Mucosa of descending colon (tissue), 3 donors: Measurements from ENCODE around the gene ANKRD13A. TPM values are rescaled to one million over a fixed set of nuclear protein-coding genes. Genes with fewer than 3 reads are reported as not detected.
"Not testable (repeated sequence)": the region's sequence is repeated elsewhere in the genome, so short reads cannot be mapped to it uniquely, and the experiment has no call there.

Experiments
- ATAC-seq: fragments of 200-7000 bp; cut with Tn5 transposase; one replicate; pipeline ENCODE4 v1.9.1; 2020; ENCODE audit warnings: mild to moderate bottlenecking, moderate library complexity
- DNase-seq, 3 donors: peaks; one replicate each; pipeline ENCODE4 v3.0.0-alpha.2; 2020
- H3K36me3 ChIP-seq: fragments of 200-600 bp; one replicate; pipeline ENCODE4 v1.8.0; 2021; ENCODE audit warnings: low read depth, mild to moderate bottlenecking
- H3K4me1 ChIP-seq: fragments of 200-600 bp; one replicate; pipeline ENCODE4 v1.8.0; 2021; ENCODE audit warnings: low read depth, mild to moderate bottlenecking
- H3K4me3 ChIP-seq: fragments of 200-600 bp; one replicate; pipeline ENCODE4 v1.8.0; 2021; ENCODE audit warnings: mild to moderate bottlenecking
- H3K9me3 ChIP-seq: fragments of 200-600 bp; one replicate; pipeline ENCODE4 v1.8.0; 2021; ENCODE audit warnings: mild to moderate bottlenecking
- intact Hi-C, 2 donors: fragments of 100-400 bp; cut with DNase I in 1 of 2; cut with micrococcal nuclease in 1 of 2; formaldehyde crosslinking; loops; one replicate each; pipeline versions ENCODE4 v1.11.0 to v1.11.1; 2022; cut with DNase I, micrococcal nuclease
- total RNA-seq, 3 donors: library from RNA; stranded (reverse); fragmentation: NEBNext Ultra II Directional in 2 of 3; extraction: Animal tissue kit (Norgen Biotek cat#: 25700) in 2 of 3; gene quantifications; one replicate each; pipeline versions ENCODE4 v1.2.1 to v1.2.4, GENCODE V29; 2021 to 2023
- TF ChIP-seq, protein P1 (sequence below): fragments of 200-600 bp; IDR thresholded peaks from one replicate; pipeline ENCODE4 v1.8.0; 2022; ENCODE audit warnings: antibody characterized with exemption, mild to moderate bottlenecking
- donor health status: DM: no; HTN: no; CAD: no; lungs with moderate emphysema.
- donor health status: DM: no; HTN: no; CAD: no.
- donor health status: DM: no; HTN: yes; CAD: no.

ANKRD13A gene
- total RNA-seq, 3 donors from 2014 or later, result 56.0 to 75.2 (median 63.9) TPM

DNA sequence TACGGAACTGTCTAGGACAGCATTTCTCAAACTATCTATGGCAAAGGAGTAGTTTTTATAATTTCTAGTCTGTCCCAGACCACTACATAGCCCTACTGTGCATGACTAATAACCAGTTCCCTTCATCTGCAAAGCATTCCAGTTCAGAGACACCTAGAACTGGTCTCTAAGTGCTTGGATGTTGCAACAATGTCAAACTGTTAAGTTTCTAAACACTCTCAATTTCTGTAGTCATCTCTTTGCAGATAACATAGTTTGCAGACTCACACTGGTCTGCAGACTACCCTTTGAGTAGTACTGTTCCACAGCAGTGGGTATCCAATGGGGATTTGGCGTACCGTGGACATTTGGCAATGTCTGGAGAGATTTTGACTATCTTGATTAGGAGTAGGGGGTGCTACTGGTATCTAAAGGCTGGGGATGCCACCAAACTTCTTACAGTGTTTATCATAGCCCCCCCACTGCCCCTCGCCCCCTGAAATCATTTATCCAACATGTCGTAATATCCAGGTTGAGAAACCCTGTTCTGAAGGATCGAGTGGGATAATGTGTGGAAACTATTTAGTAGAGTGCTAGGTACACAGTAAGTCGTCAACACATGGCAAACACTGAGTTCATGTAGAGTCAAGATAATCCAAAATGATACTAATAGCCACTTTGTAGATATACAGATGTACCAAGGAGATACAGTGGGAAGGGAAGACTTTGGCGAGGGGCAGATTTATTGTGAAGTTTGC, 47.4 kb downstream of the ANKRD13A start:
- TF ChIP-seq, protein P1, sequence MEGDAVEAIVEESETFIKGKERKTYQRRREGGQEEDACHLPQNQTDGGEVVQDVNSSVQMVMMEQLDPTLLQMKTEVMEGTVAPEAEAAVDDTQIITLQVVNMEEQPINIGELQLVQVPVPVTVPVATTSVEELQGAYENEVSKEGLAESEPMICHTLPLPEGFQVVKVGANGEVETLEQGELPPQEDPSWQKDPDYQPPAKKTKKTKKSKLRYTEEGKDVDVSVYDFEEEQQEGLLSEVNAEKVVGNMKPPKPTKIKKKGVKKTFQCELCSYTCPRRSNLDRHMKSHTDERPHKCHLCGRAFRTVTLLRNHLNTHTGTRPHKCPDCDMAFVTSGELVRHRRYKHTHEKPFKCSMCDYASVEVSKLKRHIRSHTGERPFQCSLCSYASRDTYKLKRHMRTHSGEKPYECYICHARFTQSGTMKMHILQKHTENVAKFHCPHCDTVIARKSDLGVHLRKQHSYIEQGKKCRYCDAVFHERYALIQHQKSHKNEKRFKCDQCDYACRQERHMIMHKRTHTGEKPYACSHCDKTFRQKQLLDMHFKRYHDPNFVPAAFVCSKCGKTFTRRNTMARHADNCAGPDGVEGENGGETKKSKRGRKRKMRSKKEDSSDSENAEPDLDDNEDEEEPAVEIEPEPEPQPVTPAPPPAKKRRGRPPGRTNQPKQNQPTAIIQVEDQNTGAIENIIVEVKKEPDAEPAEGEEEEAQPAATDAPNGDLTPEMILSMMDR, result no peak
- DNase-seq (no peak), ATAC-seq (no peak)
- Histone ChIP-seq H3K4me3 (no peak overlapping the region), H3K36me3 (no peaks in the 10 kb centered on the region), H3K4me1 (peaks cover 16% of the 10 kb centered on the region), H3K9me3 (no peaks in the 10 kb centered on the region)
- intact Hi-C loops, result no loop called here

DNA sequence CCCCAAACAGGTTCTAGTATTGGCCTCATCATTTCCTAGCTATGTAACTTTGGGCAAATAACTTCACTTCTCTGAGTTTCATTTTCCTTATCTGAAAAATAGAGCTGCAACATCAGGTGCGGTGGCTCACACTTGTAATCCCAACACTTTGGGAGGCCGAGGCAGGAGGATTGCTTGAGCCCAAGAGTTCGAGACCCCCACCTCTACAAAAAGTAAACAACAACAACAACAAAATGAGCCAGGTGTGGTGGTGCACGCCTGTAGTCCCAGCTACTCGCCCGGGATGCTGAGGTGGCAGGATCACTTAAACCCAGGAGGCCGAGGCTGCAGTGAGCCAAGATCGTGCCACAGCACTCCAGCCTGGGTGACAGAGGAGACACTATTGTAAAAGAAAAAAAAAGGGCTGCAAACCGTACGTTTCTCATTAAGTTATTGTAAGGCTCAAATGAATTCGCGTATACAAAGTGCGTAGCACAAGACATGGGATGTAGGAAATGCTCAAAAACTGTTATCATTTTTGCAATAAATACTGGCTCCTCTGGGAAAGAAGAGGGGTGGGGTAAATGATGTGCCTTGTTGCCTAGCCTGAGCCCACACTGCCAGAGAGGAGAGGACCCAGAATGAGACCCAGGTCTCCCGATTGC, 48.2 kb downstream of the ANKRD13A start:
- Histone ChIP-seq H3K36me3 (no peaks in the 10 kb centered on the region), H3K9me3 (no peaks in the 10 kb centered on the region), H3K4me1 (peaks cover 16% of the 10 kb centered on the region), H3K4me3 (peak overlapping the region; percentile 67)
- DNase-seq (no peak), ATAC-seq (no peak)
- TF ChIP-seq, protein P1, result no peak
- intact Hi-C loops, result no loop called here

DNA sequence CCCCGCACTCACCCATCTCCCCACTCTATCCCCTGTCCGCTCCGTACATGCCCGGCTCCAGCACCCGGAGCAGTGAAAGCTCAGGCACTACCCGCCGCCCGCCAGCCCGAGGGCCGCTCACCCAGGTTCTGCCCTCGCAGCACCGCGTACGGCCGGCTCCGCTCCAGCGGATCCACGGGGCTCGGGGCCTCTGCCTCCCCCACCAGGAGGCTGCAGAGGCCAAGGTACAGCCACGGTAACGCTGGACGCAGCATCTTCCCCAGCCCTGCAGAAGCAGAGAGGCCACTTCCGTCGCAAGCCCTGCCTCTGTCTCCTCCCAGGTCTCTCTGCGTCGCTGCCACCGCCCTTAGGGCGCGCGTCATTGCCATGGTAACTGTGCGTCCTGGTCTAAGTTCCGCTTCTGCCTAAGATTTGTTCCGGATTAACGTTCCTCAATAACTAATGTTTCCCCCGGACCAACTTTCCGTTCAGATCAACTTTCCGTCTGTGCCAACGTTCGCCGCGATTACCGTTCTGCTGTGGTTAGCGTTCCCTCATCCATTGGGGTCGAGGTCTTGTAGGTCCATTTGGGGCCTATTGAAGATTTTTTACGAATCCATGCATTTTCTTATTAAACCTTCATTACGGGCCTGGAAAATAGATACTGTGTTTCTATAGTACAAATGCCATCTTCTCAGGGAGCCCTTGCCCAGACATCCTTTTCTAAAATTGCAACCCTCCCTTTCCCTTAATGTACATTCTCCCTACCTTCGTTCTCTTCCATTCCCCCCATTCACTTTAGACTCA, 49.2 kb downstream of the ANKRD13A start, which contains the start of gene C12orf76:
Gene C12orf76 (minus strand): TSS at position 281 of the 786 bp plus-strand sequence. CDS start 27 bp downstream, at position 254.
- DNase-seq, result peak; percentile 94 to 97 (median 95)
- peak; percentile 100 for ATAC-seq
- Histone ChIP-seq H3K36me3 (no peaks in the 10 kb centered on the region), H3K9me3 (no peaks in the 10 kb centered on the region), H3K4me1 (peaks cover 16% of the 10 kb centered on the region), H3K4me3 (peak within 1 kb of the TSS; percentile 67)
- intact Hi-C loops, result no loop called here
- TF ChIP-seq, protein P1, result no peak

DNA sequence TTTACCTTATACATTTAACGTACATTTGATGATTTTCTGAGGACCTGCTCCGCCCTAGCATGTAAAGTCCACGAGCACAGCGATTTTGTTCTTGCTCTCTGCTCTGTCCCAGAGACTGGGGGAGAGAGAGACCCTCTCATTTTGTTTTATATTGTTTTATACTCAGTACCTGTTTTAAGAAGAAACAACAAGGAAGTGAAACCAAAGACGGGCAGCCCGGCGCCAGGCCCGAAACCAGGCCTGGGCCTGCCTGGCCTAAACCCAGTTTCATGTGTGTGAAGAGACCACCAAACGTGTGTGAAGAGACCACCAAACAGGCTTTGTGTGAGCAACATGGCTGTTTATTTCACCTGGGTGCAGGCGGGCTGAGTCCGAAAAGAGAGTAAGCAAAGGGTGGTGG, 49.8 kb downstream of the ANKRD13A start:
- intact Hi-C loops, ATAC-seq: not testable (repeated sequence)
- peak; percentile 19 to 56 (median 47) for DNase-seq

DNA sequence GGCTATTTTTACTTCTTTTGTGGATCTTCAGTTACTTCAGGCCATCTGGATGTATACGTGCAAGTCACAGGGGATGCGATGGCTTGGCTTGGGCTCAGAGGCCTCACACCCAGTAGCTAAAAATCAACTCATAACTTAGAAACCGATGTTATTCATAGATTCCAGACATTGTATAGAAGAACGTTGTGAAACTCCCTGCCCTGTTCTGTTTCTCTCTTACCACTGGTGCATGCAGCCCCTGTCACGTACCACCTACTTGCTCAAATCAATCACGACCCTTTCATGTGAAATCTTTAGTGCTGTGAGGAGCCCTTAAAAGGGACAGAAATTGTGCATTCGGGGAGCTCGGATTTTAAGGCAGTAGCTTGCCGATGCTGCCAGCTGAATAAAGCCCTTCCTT, 50.4 kb downstream of the ANKRD13A start:
- H3K36me3 ChIP-seq, H3K9me3 ChIP-seq, DNase-seq, intact Hi-C loops, ATAC-seq, H3K4me3 ChIP-seq: not testable (repeated sequence)
- H3K4me1 ChIP-seq, result peaks cover 16% of the 10 kb centered on the region

More for the DNA sequence above, 49.8 kb downstream of the ANKRD13A start:
- H3K36me3 ChIP-seq, H3K4me3 ChIP-seq, H3K9me3 ChIP-seq: not testable (repeated sequence)
- H3K4me1 ChIP-seq, result peaks cover 16% of the 10 kb centered on the region

DNA sequence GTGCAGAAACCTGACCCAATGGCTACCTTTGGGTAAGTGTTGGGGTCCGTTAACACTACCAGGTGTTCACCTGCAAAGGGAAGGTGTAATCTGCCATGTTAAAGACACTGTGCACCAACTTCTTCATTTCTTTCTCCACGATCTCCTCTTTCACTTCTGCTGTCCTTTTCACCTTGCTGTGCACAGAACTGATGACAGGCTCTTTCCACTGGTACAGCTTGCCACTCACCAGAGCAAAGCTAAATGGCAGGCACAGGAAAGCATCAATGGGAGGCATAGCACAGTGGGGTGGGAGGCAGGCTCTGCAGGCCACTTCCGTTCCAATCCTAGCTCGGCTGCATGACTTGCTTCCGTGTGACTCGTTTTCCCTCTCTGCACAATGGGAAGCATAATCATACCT, 51.7 kb downstream of the ANKRD13A start:
- ATAC-seq (no peak), DNase-seq (no peak)
- intact Hi-C loops, result no loop called here
- no peaks in the 10 kb centered on the region for H3K36me3 ChIP-seq
- no peaks in the 10 kb centered on the region for H3K9me3 ChIP-seq
- H3K4me1 ChIP-seq, result peaks cover 16% of the 10 kb centered on the region
- H3K4me3 ChIP-seq, result no peak overlapping the region
- TF ChIP-seq, protein P1, result no peak

DNA sequence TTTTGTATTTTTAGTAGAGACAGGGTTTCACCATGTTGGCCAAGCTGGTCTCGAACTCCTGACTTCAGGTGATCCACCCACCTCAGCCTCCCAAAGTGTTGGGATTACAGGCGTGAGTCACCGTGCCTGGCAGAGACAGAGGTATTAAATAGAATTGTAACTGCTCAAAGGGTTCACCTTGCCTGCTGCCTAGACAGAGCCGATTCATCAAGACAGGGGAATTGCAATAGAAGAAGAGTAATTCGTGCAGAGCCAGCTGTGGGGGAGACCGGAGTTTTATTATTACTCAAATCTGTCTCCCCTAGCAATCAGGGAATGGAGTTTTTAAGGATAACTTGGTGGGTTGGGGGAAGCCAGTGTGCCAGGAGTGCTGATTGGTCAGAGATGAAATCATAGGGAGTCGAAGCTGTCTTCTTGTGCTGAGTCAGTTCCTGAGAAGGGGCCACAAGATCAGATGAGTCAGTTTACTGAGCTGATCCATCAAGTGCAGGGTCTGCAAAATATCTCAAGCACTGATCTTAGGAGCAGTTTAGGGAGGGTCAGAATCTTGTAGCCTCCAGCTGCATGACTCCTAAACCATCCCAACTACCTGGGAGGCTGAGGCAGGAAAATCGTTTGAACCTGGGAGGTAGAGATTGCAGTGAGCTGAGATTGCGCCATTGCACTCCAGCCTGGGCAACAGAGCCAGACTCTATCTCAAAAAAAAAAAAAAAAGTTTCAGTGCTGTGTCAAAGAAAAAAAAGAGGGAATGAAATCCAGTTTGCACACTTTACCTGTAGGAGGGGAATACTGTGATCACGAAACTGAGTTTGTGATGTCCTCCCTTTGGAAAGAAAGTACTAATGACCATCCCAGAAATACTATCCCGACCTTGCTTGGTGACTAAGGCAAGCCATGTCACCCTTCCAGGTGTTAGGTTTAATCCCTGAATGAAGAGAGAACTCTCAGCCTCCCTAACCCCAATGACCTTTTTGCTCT, 56.4 kb downstream of the ANKRD13A start:
- H3K36me3 ChIP-seq, DNase-seq, ATAC-seq, intact Hi-C loops, H3K9me3 ChIP-seq, H3K4me3 ChIP-seq, H3K4me1 ChIP-seq: not testable (repeated sequence)

DNA sequence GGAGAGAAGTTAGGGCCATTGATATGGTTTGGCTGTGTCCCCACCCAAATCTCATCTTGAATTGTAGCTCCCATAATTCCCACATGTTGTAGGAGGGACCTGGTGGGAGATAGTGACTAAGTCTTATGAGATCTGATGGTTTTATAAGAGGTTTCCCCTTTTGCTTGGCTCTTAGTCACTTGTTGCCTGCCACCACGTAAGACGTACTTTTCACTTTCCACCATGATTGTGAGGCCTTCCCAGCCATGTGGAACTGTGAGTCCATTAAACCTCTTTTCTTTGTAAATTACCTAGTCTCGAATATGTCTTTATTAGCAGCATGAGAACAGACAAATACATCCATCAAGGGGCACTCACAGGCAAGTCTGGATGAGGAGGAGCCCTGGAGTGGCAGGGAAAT, 57.4 kb downstream of the ANKRD13A start:
- intact Hi-C loops, H3K4me3 ChIP-seq, H3K9me3 ChIP-seq, H3K36me3 ChIP-seq, ATAC-seq, DNase-seq, H3K4me1 ChIP-seq: not testable (repeated sequence)
